Smooth muscle cell of bladder (primary cell): ENCODE measurements around the gene ERFE. TPM values are rescaled to one million over a fixed set of nuclear protein-coding genes. Genes with fewer than 3 reads are reported as not detected.

Experiments
- total RNA-seq: library from RNA; depleted of rRNA; stranded (reverse); fragments of >200 nt; gene quantifications from 2 replicates; pipeline ENCODE4 v1.2.3, GENCODE V29; 2014

Gene ERFE, protein sequence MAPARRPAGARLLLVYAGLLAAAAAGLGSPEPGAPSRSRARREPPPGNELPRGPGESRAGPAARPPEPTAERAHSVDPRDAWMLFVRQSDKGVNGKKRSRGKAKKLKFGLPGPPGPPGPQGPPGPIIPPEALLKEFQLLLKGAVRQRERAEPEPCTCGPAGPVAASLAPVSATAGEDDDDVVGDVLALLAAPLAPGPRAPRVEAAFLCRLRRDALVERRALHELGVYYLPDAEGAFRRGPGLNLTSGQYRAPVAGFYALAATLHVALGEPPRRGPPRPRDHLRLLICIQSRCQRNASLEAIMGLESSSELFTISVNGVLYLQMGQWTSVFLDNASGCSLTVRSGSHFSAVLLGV
- total RNA-seq = 1.7 and 7.3 TPM in 2 replicates

DNA sequence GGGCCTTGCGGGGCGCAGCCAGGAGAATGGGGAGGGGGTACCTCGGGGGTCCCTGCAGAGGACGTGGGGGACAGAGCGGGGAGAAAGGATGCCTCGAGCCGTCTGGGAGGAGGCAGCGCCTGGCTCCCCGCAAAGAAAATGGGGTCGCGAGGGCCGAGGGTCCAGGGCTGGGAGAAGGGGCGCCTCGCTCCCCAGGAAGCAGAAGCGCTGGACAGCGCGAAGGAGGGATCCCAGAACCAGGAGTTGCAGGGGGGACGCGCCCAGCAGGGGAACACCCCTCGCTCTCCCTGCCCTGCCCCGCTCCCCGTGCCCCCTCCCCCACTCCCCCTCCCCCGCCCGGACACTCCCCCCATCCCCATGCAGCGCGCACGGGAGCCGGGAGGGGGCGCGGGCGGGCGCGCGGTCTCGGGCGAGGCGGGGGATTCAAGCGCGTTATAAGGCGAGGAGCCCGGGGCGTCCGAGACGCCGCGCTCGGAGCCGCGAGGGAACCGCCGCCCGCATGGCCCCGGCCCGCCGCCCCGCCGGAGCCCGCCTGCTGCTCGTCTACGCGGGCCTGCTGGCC, at the start of gene ERFE:
Gene ERFE, plus strand, starts transcription at position 462 of the 562 bp plus-strand sequence. Its CDS starts 38 bp downstream, at position 500.

DNA sequence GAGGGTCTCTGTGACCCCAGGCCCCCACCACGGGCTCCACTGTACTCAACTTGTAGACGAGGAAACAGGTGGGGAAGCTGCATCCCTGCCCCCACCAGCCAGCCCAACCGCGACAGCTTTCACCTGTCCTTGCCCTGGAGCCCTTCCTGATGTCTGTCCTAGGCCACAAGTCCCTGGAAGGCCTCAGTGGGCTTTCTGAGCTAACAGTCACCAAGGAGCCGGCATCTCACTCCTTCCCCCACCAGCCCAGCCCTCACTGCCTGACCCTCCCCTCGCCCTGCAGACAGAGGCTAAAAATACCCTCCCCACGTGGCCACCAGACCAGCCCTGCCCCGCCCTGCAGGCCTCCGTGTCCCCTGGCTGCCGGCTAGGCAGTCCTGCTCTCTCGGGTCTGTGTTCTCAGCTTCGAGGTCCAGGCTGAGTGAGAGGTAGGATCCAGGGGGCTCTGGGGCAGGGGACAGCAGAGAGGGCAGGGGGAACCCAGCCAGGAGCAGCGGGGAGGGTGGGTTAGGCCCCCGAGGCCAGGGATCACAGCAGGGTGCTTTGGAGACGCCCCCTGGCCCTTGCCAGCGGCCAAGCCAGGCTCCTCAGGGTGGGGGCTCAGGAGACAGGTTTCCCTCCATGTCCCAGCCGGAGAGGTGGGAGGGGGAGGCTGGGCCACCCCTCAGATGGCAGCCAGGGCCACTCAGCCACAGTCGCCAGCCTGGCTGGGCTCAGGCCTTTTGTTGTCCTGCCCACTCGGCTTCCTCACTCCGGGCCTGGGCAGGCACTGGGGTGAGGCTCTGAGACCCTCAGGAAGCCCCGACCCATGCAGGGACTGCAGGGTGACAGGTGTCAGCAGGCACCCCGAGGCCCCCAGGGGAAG, 20.2 kb upstream of the ERFE start, which contains the start of gene KLHL30:
Gene KLHL30, plus strand, starts transcription at position 338 of the 865 bp plus-strand sequence. CDS start 2,087 bp downstream, outside the sequence.

DNA sequence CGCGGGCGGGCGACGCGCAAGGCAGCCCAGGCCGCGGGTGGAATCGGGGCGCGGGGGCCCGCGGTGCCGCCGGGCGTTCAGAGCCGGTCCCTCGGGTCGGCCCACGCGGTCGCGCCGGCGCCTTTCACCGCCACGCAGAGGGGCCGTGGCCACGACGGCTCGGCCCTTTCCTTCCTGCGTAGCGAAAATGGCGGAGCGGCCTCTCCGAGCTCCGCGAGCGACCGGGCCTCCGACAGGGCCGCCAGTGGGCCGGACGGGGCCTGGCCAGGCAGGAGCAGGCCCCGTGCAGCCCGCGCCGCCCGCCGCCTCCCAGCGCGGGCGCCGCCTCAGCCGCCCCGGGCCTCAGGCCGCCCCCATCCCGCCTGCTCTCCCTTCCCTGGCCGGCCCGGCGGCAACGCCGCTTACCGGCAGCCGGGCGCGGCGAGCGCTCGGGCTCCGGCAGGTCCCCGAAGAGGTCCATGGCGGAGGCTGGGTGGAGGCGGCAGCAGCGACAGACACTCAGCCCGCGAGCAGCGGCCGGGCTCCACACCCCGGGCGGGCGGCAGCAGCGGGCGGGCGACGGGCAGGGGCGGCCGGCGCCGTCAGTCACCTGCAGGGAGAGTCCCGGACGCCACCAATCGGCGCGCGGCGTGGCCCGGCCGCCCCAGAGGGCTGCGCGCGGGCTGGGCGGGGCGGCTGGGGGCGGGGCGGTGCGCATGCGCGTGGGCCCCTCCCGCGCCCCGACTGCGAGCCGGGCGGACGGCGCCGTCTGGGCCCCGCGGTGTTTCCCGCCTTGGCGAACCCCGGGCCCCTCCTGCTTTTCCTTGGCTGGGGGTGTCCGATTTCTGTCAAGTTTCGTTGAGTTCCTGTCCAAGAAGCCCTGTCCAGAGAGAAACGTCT, 44.6 kb downstream of the ERFE start, which contains the start of gene ILKAP:
Gene ILKAP, minus strand, starts transcription at position 602 of the 879 bp plus-strand sequence. Its CDS starts 142 bp downstream, at position 460.

Other genes starting within 250 kb of the ERFE start
- gene UBE2F, start 192.0 kb upstream of the ERFE start, total RNA-seq = 46.4 and 47.9 TPM in 2 replicates
- gene SCLY, start 98.0 kb upstream of the ERFE start, total RNA-seq = 8.7 and 11.1 TPM in 2 replicates
- 2.3 and 2.4 TPM in 2 replicates for gene ESPNL, start 58.6 kb upstream of the ERFE start, total RNA-seq
- gene KLHL30, start 20.3 kb upstream of the ERFE start, total RNA-seq = 0.46 and 0.57 TPM in 2 replicates
- 18.9 and 21.0 TPM in 2 replicates for gene ILKAP, start 44.7 kb downstream of the ERFE start, total RNA-seq
- 0.92 and 4.0 TPM in 2 replicates for gene HES6, start 81.1 kb downstream of the ERFE start, total RNA-seq
- 2.0 and 2.8 TPM in 2 replicates for gene PER2, start 129.6 kb downstream of the ERFE start, total RNA-seq
- 9.9 and 11.9 TPM in 2 replicates for gene TRAF3IP1, start 161.5 kb downstream of the ERFE start, total RNA-seq